RWPE2 (cell line): ENCODE measurements around the gene TLL2.

Experiments used
- ATAC-seq: fragments of 200-7000 bp; cut with Tn5 transposase; 3 replicates; pipeline ENCODE4 v1.9.1; 2021; ENCODE audit warnings: low read depth
- DNase-seq: peaks from one replicate; pipeline ENCODE4 v3.0.0-alpha.2; 2020; ENCODE audit warnings: low spot score
- H3K27ac ChIP-seq: fragments of 450-650 bp; 2 replicates; pipeline ENCODE4 v1.5.1; 2017; ENCODE audit warnings: mild to moderate bottlenecking; ENCODE audit not compliant: poor library complexity, severe bottlenecking
- H3K27me3 ChIP-seq: fragments of 250-450 bp; sonication (Bioruptor Pico); 2 replicates; pipeline ENCODE4 v1.5.1; 2021; ENCODE audit warnings: mild to moderate bottlenecking, moderate library complexity; ENCODE audit not compliant: insufficient read depth, poor library complexity, severe bottlenecking
- H3K36me3 ChIP-seq: fragments of 250-450 bp; sonication (Bioruptor Pico); 2 replicates; pipeline ENCODE4 v1.5.1; 2020; ENCODE audit warnings: low read depth, mild to moderate bottlenecking, moderate library complexity
- H3K4me1 ChIP-seq: fragments of 250-450 bp; sonication (Bioruptor Pico); 2 replicates; pipeline ENCODE4 v1.5.1; 2021; ENCODE audit warnings: mild to moderate bottlenecking, moderate library complexity; ENCODE audit not compliant: insufficient read depth, poor library complexity, severe bottlenecking
- H3K4me3 ChIP-seq: fragments of 250-450 bp; sonication (Bioruptor Pico); 2 replicates; pipeline ENCODE4 v1.5.1; 2021; ENCODE audit warnings: mild to moderate bottlenecking, moderate library complexity; ENCODE audit not compliant: severe bottlenecking
- H3K9me3 ChIP-seq: fragments of 250-450 bp; sonication (Bioruptor Pico); 2 replicates; pipeline ENCODE4 v1.5.1; 2021; ENCODE audit warnings: mild to moderate bottlenecking, moderate library complexity; ENCODE audit not compliant: severe bottlenecking
- CTCF ChIP-seq: fragments of 450-650 bp; IDR thresholded peaks from one replicate; pipeline ENCODE4 v1.5.1; 2017; ENCODE audit warnings: mild to moderate bottlenecking, moderate library complexity; ENCODE audit not compliant: poor library complexity, severe bottlenecking

Gene TLL2

GRCh38 chr10:96536129-96536528 is 22.4 kb upstream of the TLL2 start:
- no peak for TF ChIP-seq CTCF

GRCh38 chr10:96532523-96532922 is 18.8 kb upstream of the TLL2 start:
- Histone ChIP-seq H3K27ac (no peak overlapping the region), H3K4me1 (no peaks in the 10 kb centered on the region), H3K27me3 (no peaks in the 10 kb centered on the region), H3K4me3 (no peak overlapping the region), H3K36me3 (peaks cover 78% of the 10 kb centered on the region), H3K9me3 (no peaks in the 10 kb centered on the region)
- TF ChIP-seq CTCF, result no peak
- DNase-seq (no peak), ATAC-seq (no peak)

More at GRCh38 chr10:96536129-96536528, 22.4 kb upstream of the TLL2 start:
- no peaks in the 10 kb centered on the region for H3K4me1 ChIP-seq
- no peaks in the 10 kb centered on the region for H3K27me3 ChIP-seq
- H3K27ac ChIP-seq, result no peak overlapping the region
- DNase-seq, result no peak
- H3K9me3 ChIP-seq, result no peaks in the 10 kb centered on the region
- H3K36me3 ChIP-seq, result peaks cover 71% of the 10 kb centered on the region
- H3K4me3 ChIP-seq, result no peak overlapping the region
- ATAC-seq, result no peak

GRCh38 chr10:96529634-96530279 is 16.0 kb upstream of the TLL2 start:
- ATAC-seq (no peak), DNase-seq (no peak)
- Histone ChIP-seq H3K9me3 (no peaks in the 10 kb centered on the region), H3K4me1 (no peaks in the 10 kb centered on the region), H3K27ac (no peak overlapping the region), H3K4me3 (no peak overlapping the region), H3K27me3 (no peaks in the 10 kb centered on the region), H3K36me3 (peaks cover 95% of the 10 kb centered on the region)
- TF ChIP-seq CTCF, result no peak

- DNase-seq, result no peak
- H3K27me3 ChIP-seq, result no peaks in the 10 kb centered on the region
- no peak overlapping the region for H3K4me3 ChIP-seq
- no peak overlapping the region for H3K27ac ChIP-seq
- no peaks in the 10 kb centered on the region for H3K9me3 ChIP-seq
- no peak for TF ChIP-seq CTCF
- H3K4me1 ChIP-seq, result no peaks in the 10 kb centered on the region
- no peak for ATAC-seq
- H3K36me3 ChIP-seq, result peaks cover 99% of the 10 kb centered on the region
Measured at GRCh38 chr10:96524741-96525140, 11.0 kb upstream of the TLL2 start.

- ATAC-seq (no peak), DNase-seq (no peak)
- peaks cover 7% of the 10 kb centered on the region for H3K4me1 ChIP-seq
- H3K27ac ChIP-seq, result no peak overlapping the region
- H3K36me3 ChIP-seq, result peaks cover 29% of the 10 kb centered on the region
- no peak overlapping the region for H3K4me3 ChIP-seq
- H3K27me3 ChIP-seq, result peaks cover 10% of the 10 kb centered on the region
- H3K9me3 ChIP-seq, result no peaks in the 10 kb centered on the region
- TF ChIP-seq CTCF, result no peak
Measured at GRCh38 chr10:96517284-96517683, 3.6 kb upstream of the TLL2 start.
